ENCODE data around the gene PPP1R16B. TPM values are rescaled to one million over a fixed set of nuclear protein-coding genes. Genes with fewer than 3 reads are reported as not detected.

The PPP1R16B gene
- total and polyA plus RNA-seq, 2 of the 8 experiments (the other 6 are each of a cell fraction or from before 2014, with no cell fraction given): 2.6 to 8.9 TPM

DNA sequence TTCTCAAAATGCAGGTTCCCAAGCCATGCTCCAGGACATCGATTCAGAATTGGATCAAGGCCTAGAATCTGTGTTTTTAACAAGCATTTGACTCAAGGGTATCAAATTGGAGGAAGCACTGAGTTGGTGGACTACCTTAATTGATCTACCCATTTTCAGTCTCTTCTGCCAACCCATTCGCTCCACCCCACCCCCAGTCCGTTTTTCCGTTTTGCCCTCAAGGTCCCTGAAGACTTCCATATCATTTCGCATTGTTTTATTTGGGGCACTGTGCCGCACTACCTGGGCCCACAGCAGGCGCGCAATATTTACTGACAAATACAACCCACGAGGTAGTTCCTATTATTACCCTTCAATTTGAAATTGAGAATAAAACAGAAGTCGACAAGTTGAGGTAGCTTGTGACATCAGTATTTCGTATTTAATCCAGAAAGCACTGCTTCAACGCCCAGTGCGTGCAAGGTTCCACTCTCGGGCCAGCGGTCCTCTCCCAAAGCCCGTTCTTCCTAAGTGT, 156.1 kb downstream of the PPP1R16B start:
- peak overlapping the region; percentile 92 for H3K27ac ChIP-seq (ENCODE audit: low read depth, low read length)
- H3K27me3 ChIP-seq (replicated peaks in 1 of 4; ENCODE audit: control insufficient read depth in 3 of 4, extremely low read depth in 1 of 4, insufficient read depth in 3 of 4, low read length in 3 of 4): no peaks in the 10 kb centered on the region
- peak overlapping the region; percentile 79 to 100 (median 96) for H3K4me3 ChIP-seq (ENCODE audit: extremely low read depth in 1 of 4, insufficient read depth in 2 of 4, low read depth in 3 of 4, low read length in 4 of 4)
- H3K4me1 ChIP-seq (replicated peaks in 1 of 4; ENCODE audit: control insufficient read depth in 3 of 4, insufficient read depth in 4 of 4, low read length in 3 of 4): peaks cover 0 to 6% (median 0%) of the 10 kb centered on the region in 4 experiments; a peak in 1 of 7 replicates
- H2BK15ac ChIP-seq (ENCODE audit: low read length): no peak overlapping the region
- DNase-seq (ENCODE audit: low read depth in 1 of 2, low spot score in 2 of 2) (no peak), FAIRE-seq (no peak)
- H4K5ac ChIP-seq (ENCODE audit: insufficient read length, low read depth, low read length): peak overlapping the region; percentile 96
- H3K79me2 ChIP-seq (ENCODE audit: control insufficient read depth in 1 of 2, insufficient read depth in 2 of 2, low read length in 2 of 2): peaks cover 4 to 47% of the 10 kb centered on the region in 2 experiments; a peak in 3 of 4 replicates
- H2BK120ac ChIP-seq (replicated peaks; ENCODE audit: low read depth, low read length): no peak overlapping the region
- H3K4me2 ChIP-seq (ENCODE audit: insufficient read depth in 1 of 2, low read depth in 2 of 2, low read length in 2 of 2): peak overlapping the region; percentile 84 to 96
- H3K9me3 ChIP-seq (ENCODE audit: insufficient read depth in 2 of 2, low read depth in 1 of 2, low read length in 1 of 2): no peaks in the 10 kb centered on the region
- H4K20me1 ChIP-seq (replicated peaks in 1 of 2; ENCODE audit: control insufficient read depth in 1 of 2, insufficient read depth in 2 of 2, low read length in 2 of 2): peaks cover 0 to 2% of the 10 kb centered on the region in 2 experiments
- peak overlapping the region; percentile 99 for H3K4ac ChIP-seq (replicated peaks; ENCODE audit: insufficient read length, low read depth, low read length)
- peak overlapping the region; percentile 97 for H3K56ac ChIP-seq (replicated peaks; ENCODE audit: insufficient read length, low read depth, low read length)
- H3K18ac ChIP-seq (ENCODE audit: extremely low read depth, low read length): peak overlapping the region; percentile 80
- peak overlapping the region; percentile 65; the same call in 1 of the 2 replicates for H2BK12ac ChIP-seq (ENCODE audit: low read depth, low read length)
- H2AFZ ChIP-seq (ENCODE audit: low read length): peak overlapping the region; percentile 74; the same call in 1 of the 2 replicates
- H2BK5ac ChIP-seq (ENCODE audit: low read depth, low read length): peak overlapping the region; percentile 91
- peak overlapping the region; percentile 99; the same call in 1 of the 2 replicates for H4K8ac ChIP-seq (ENCODE audit: extremely low read depth, insufficient read depth, low read length)
- no peak overlapping the region for H3K14ac ChIP-seq (ENCODE audit: insufficient read length)
- peak overlapping the region; percentile 97 for H4K91ac ChIP-seq (replicated peaks; ENCODE audit: insufficient read length, low read length)
- peaks cover 4% of the 10 kb centered on the region for H3K23me2 ChIP-seq (ENCODE audit: low read depth, low read length)
- H2AK5ac ChIP-seq (ENCODE audit: low read depth, low read length): peak overlapping the region; percentile 11; the same call in 1 of the 2 replicates
- CTCF ChIA-PET (ENCODE audit: partially characterized antibody): interaction anchor here (1.1 to 1.6 kb wide), 6 partner anchors 10 to 236 kb away, joined by 3 to 5 read pairs (median 4); no protein-coding TSS in a partner anchor
- no peak overlapping the region for H3K23ac ChIP-seq (ENCODE audit: insufficient read length)
- 8% methylated on average over 16 of the region's 16 CpGs; no CpG with 5 or more reads in 1 of the 2 experiments for WGBS, 2 experiments (ENCODE audit: extremely low coverage in 1 of 2, insufficient coverage in 1 of 2, insufficient read length in 1 of 2, insufficient replicate concordance in 2 of 2, low coverage in 1 of 2, low lambda C conversion rate in 2 of 2, missing lambda C conversion rate in 1 of 2)
- H3K9ac ChIP-seq (replicated peaks in 1 of 4; ENCODE audit: extremely low read depth in 1 of 4, low read depth in 3 of 4, low read length in 3 of 4): peak overlapping the region; percentile 91 to 98 (median 98)
- H3K36me3 ChIP-seq (ENCODE audit: control insufficient read depth in 2 of 4, insufficient read depth in 4 of 4, low read length in 3 of 4): peaks cover 0 to 8% (median 0%) of the 10 kb centered on the region in 4 experiments; a peak in 1 of 8 replicates
- H2BK20ac ChIP-seq (ENCODE audit: low read length): no peak overlapping the region
- POLR2A ChIA-PET (ENCODE audit: partially characterized antibody): interaction anchor here (0.7 to 6.0 kb wide), 22 partner anchors 8 to 203 kb away, joined by 3 to 56 read pairs (median 6); partner anchors contain the start of genes FAM83D and PPP1R16B
- H3K79me1 ChIP-seq (ENCODE audit: low read depth, low read length): no peaks in the 10 kb centered on the region
- 0 out of 2 replicates have a peak, but pooled peaks have one; percentile 17 for TF ChIP-seq RFX5 (IDR thresholded peaks at IDR 0.05; ENCODE audit: borderline replicate concordance, low read depth, low read length)
- TF ChIP-seq HDAC6 (IDR thresholded peaks at IDR 0.05; ENCODE audit: low read depth, low read length): no peak
- peak; percentile 72; the same call in 1 of the 2 replicates for TF ChIP-seq PHF8 (conservative IDR thresholded peaks at IDR 0.05; ENCODE audit: low read depth, low read length)
- peak; percentile 63; the same call in 1 of the 2 replicates for TF ChIP-seq CHD1 (IDR thresholded peaks at IDR 0.05; ENCODE audit: low read depth, low read length)
- TF ChIP-seq, protein P1, sequence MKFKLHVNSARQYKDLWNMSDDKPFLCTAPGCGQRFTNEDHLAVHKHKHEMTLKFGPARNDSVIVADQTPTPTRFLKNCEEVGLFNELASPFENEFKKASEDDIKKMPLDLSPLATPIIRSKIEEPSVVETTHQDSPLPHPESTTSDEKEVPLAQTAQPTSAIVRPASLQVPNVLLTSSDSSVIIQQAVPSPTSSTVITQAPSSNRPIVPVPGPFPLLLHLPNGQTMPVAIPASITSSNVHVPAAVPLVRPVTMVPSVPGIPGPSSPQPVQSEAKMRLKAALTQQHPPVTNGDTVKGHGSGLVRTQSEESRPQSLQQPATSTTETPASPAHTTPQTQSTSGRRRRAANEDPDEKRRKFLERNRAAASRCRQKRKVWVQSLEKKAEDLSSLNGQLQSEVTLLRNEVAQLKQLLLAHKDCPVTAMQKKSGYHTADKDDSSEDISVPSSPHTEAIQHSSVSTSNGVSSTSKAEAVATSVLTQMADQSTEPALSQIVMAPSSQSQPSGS (IDR thresholded peaks at IDR 0.05; ENCODE audit: low read length): no peak
- TF ChIP-seq RBBP5 (IDR thresholded peaks at IDR 0.05; ENCODE audit: borderline replicate concordance, low read depth, low read length): no peak
- 0 out of 2 replicates have a peak, but pooled peaks have one; percentile 0 for TF ChIP-seq CHD2 (IDR thresholded peaks at IDR 0.05; ENCODE audit: low read length)
- TF ChIP-seq, protein P2, sequence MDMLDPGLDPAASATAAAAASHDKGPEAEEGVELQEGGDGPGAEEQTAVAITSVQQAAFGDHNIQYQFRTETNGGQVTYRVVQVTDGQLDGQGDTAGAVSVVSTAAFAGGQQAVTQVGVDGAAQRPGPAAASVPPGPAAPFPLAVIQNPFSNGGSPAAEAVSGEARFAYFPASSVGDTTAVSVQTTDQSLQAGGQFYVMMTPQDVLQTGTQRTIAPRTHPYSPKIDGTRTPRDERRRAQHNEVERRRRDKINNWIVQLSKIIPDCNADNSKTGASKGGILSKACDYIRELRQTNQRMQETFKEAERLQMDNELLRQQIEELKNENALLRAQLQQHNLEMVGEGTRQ (IDR thresholded peaks at IDR 0.05; ENCODE audit: low read length): no peak
- TF ChIP-seq BCL11A (IDR thresholded peaks at IDR 0.05; ENCODE audit: low read depth in 2 of 2, low read length in 2 of 2): no peak
